K562 (cell line): Measurements from ENCODE around the gene FGF12. TPM values are rescaled to one million over a fixed set of nuclear protein-coding genes. Genes with fewer than 3 reads are reported as not detected.

Experiments
- ATAC-seq: fragments of 200-7000 bp; cut with Tn5 transposase; 3 replicates; pipeline ENCODE4 v1.9.1; 2020; ENCODE audit warnings: moderate library complexity
- BruUV-seq: library from RNA; stranded (reverse); fragments of 400-500 nt; replicated peaks from 2 replicates; lab custom pipeline; 2021; lab: Mats Ljungman, UMichigan
- CTCF ChIA-PET: fragments of 300-600 bp; formaldehyde crosslinking; extraction: SDS; loops from one replicate; lab custom pipeline; 2021; ENCODE audit warnings: low intra/inter-chr PET ratio; lab: Yijun Ruan, JAX
- POLR2A ChIA-PET: fragments of 300-600, 350-650 bp; sonication (Branson Sonifier 250); formaldehyde crosslinking; extraction: SDS; loops from one replicate; lab custom pipeline; 2021; ENCODE audit warnings: antibody characterized with exemption, inconsistent platforms; lab: Yijun Ruan, JAX
- DNase-seq, 4 experiments: peaks; one replicate each; pipeline versions ENCODE4 v3.0.0 to v3.0.0-alpha.2; 2011 to 2018; ENCODE audit warnings: low spot score in 3 of 4, mixed read lengths in 3 of 4; ENCODE audit errors: extremely low read depth in 1 of 4
- FAIRE-seq: peaks from 2 replicates; lab custom pipeline; 2011; peaks lifted over from hg19 to GRCh38; lab: Jason Lieb, UNC
- H2AFZ ChIP-seq: 2 replicates; pipeline ENCODE4 v1.6.0; 2011; ENCODE audit warnings: low read depth, low read length, control low read depth, inconsistent platforms
- H3K27ac ChIP-seq: fragments of 200-600 bp; 3 replicates; pipeline ENCODE4 v1.8.0; 2011; ENCODE audit warnings: low read depth, mild to moderate bottlenecking, control low read depth, inconsistent platforms, low read length, moderate library complexity, mixed read lengths; ENCODE audit errors: extremely low read depth
- H3K27me3 ChIP-seq, 2 experiments: fragments of 300-600 bp in 1 of 2; 2 replicates in 1 of 2; 3 replicates in 1 of 2; pipeline versions ENCODE4 v1.6.0 to v1.8.0; 2011; ENCODE audit warnings: inconsistent platforms in 2 of 2, low read length in 2 of 2, mild to moderate bottlenecking in 1 of 2, mixed read lengths in 1 of 2, moderate library complexity in 1 of 2; ENCODE audit not compliant: control insufficient read depth in 2 of 2, insufficient read depth in 2 of 2
- H3K36me3 ChIP-seq: fragments of 300-600 bp; 3 replicates; pipeline ENCODE4 v1.8.0; 2011; ENCODE audit warnings: mild to moderate bottlenecking, low read length, inconsistent platforms; ENCODE audit not compliant: control insufficient read depth, insufficient read depth
- H3K4me1 ChIP-seq, 2 experiments: fragments of 200-600 bp in 1 of 2; replicated peaks in 1 of 2; 2 replicates in 1 of 2; 3 replicates in 1 of 2; pipeline versions ENCODE4 v1.5.1 to v1.8.0; 2011; ENCODE audit warnings: inconsistent platforms in 2 of 2, low read length in 2 of 2, mild to moderate bottlenecking in 1 of 2, mixed read lengths in 1 of 2, moderate library complexity in 1 of 2; ENCODE audit not compliant: control insufficient read depth in 2 of 2, insufficient read depth in 2 of 2
- H3K4me2 ChIP-seq: 2 replicates; pipeline ENCODE4 v1.6.1; 2011; ENCODE audit warnings: low read length, control low read depth, inconsistent platforms, mixed read lengths; ENCODE audit not compliant: insufficient read depth
- H3K4me3 ChIP-seq: fragments of 200-600 bp; sonication (generic), shearing (Covaris generic); 2 replicates; pipeline ENCODE4 v1.5.1; 2016; ENCODE audit warnings: control low read depth, inconsistent platforms
- H3K79me2 ChIP-seq: fragments of 200-600 bp; 3 replicates; pipeline ENCODE4 v1.8.0; 2011; ENCODE audit warnings: low read length, inconsistent platforms; ENCODE audit not compliant: control insufficient read depth, insufficient read depth
- H3K9ac ChIP-seq, 2 experiments: 2 replicates each; pipeline versions ENCODE4 v1.6.0 to v1.6.1; 2011; ENCODE audit warnings: low read depth in 2 of 2, low read length in 2 of 2, control low read depth in 1 of 2, inconsistent platforms in 1 of 2, mild to moderate bottlenecking in 1 of 2, mixed read lengths in 1 of 2; ENCODE audit not compliant: insufficient read depth in 1 of 2
- H3K9me1 ChIP-seq: one replicate; pipeline ENCODE4 v1.6.0; 2011; ENCODE audit warnings: inconsistent platforms, mild to moderate bottlenecking, low read length, moderate library complexity; ENCODE audit not compliant: control insufficient read depth, insufficient read depth
- H3K9me3 ChIP-seq: replicated peaks from 2 replicates; pipeline ENCODE4 v1.5.1; 2011; ENCODE audit warnings: low read depth, low read length, inconsistent platforms; ENCODE audit not compliant: control insufficient read depth, insufficient read depth
- H4K20me1 ChIP-seq: replicated peaks from 2 replicates; pipeline ENCODE4 v1.6.1; 2011; ENCODE audit warnings: low read length, inconsistent platforms, mixed read lengths; ENCODE audit not compliant: control insufficient read depth, insufficient read depth
- SIN3A ChIP-seq, 2 experiments: fragments of 150-350 bp in 1 of 2; IDR thresholded peaks; 2 replicates each; pipeline ENCODE4 v1.6.1; 2011 to 2016; ENCODE audit warnings: borderline replicate concordance in 2 of 2, low read depth in 2 of 2, low read length in 2 of 2, mild to moderate bottlenecking in 2 of 2, moderate library complexity in 2 of 2; ENCODE audit not compliant: control insufficient read depth in 1 of 2
- ZBTB34 ChIP-seq: fragments of 250-450 bp; sonication (Bioruptor Pico); IDR thresholded peaks from 2 replicates; pipeline ENCODE4 v1.8.0; 2021; ENCODE audit warnings: mild to moderate bottlenecking, moderate library complexity
- WGBS: fragments of 100-300 bp; shearing (Covaris generic); methylation state at CpG from one replicate; pipeline ENCODE4 v1.1.6; 2016; ENCODE audit warnings: low coverage, mixed read lengths; ENCODE audit not compliant: insufficient coverage; ENCODE audit errors: missing lambda C conversion rate; 5-methylcytosine and 5-hydroxymethylcytosine counted together
- in situ Hi-C: fragments of 300-500 bp; cut with MboI; formaldehyde crosslinking; loops from 4 replicates; pipeline ENCODE4 v1.15.0; 2018; ENCODE audit warnings: inconsistent platforms, mixed read lengths
- intact Hi-C: fragments of 100-400 bp; cut with micrococcal nuclease; formaldehyde crosslinking; loops from 2 replicates; pipeline ENCODE4 v1.14.2; 2022
- polyA plus RNA-seq, 8 experiments: library from polyadenylated mRNA; depleted of rRNA in 4 of 8; stranded (reverse) in 5 of 8; unstranded in 3 of 8; fragments of >200 nt; fragmentation: Nextera tagmentation in 2 of 8; fragmentation: Illumina TruSeq in 1 of 8; extraction: Ambion mirVana in 2 of 8; extraction: Trizol in 1 of 8; gene quantifications; 2 replicates each; pipeline versions ENCODE4 v1.2.1 to v1.2.3, GENCODE V29; 2011 to 2014; ENCODE audit warnings: inconsistent platforms in 1 of 8, missing spikeins in 1 of 8
- total RNA-seq, 7 experiments: library from RNA; depleted of rRNA in 6 of 7; stranded (reverse); fragments of >200 nt in 6 of 7; fragmentation: Illumina TruSeq in 2 of 7; extraction: Trizol in 2 of 7; gene quantifications; 2 replicates each; pipeline versions ENCODE4 v1.2.1 to v1.2.3, GENCODE V29; 2011 to 2021; ENCODE audit warnings: low replicate concordance in 1 of 7

Gene FGF12
- total and polyA plus RNA-seq, 9 of the 15 experiments (the other 6 are each of a cell fraction or from before 2014, with no cell fraction given), result not detected

- FAIRE-seq (no peak), ATAC-seq (no peak), DNase-seq (no peak)
- Histone ChIP-seq H3K9me3 (no peaks in the 10 kb centered on the region; the same call in 1 of the 2 replicates), H3K9me1 (no peaks in the 10 kb centered on the region), H3K4me2 (no peak overlapping the region), H3K9ac (no peak overlapping the region), H3K27ac (no peak overlapping the region), H4K20me1 (no peaks in the 10 kb centered on the region), H2AFZ (no peak overlapping the region), H3K79me2 (no peaks in the 10 kb centered on the region), H3K27me3 (no peaks in the 10 kb centered on the region), H3K36me3 (no peaks in the 10 kb centered on the region), H3K4me3 (no peak overlapping the region), H3K4me1 (no peaks in the 10 kb centered on the region)
- POLR2A ChIA-PET, result no interaction called here
- 0% methylated on average over 1 of the region's 1 CpG for WGBS
- BruUV-seq, result no TSS peak
- in situ Hi-C loops (no loop called here), intact Hi-C loops (no loop called here)
- TF ChIP-seq ZBTB34, result no peak
- TF ChIP-seq SIN3A (IDR thresholded peaks at IDR 0.05; ENCODE audit: borderline replicate concordance in 2 of 2, control insufficient read depth in 1 of 2, low read depth in 2 of 2, low read length in 2 of 2), result no peak
- CTCF ChIA-PET, result no interaction called here
Measured at GRCh38 chr3:192637803-192638202, 89.5 kb downstream of the FGF12 start.
